Kidney (tissue), 14 donors: Measurements from ENCODE around the gene GPATCH4. TPM values are rescaled to one million over a fixed set of nuclear protein-coding genes. Genes with fewer than 3 reads are reported as not detected.

Experiments used
- DNase-seq, 5 donors: peaks; one replicate each; pipeline ENCODE4 v3.0.0-alpha.2; 2013 to 2020
- FAIRE-seq: peaks from 2 replicates; lab custom pipeline; 2012; peaks lifted over from hg19 to GRCh38; lab: Jason Lieb, UNC
- H3K27ac ChIP-seq, 2 donors: one replicate each; pipeline ENCODE4 v1.7.0; 2013; ENCODE audit warnings: low read depth in 2 of 2, low read length in 2 of 2, inconsistent platforms in 1 of 2
- H3K27me3 ChIP-seq: one replicate; pipeline ENCODE4 v1.7.1; 2013; ENCODE audit warnings: low read length, inconsistent platforms; ENCODE audit not compliant: control insufficient read depth, insufficient read depth
- H3K36me3 ChIP-seq, 3 donors: one replicate each; pipeline versions ENCODE4 v1.7.0 to v1.7.1; 2013; ENCODE audit warnings: low read length in 3 of 3, control low read depth in 1 of 3, inconsistent platforms in 1 of 3; ENCODE audit not compliant: insufficient read depth in 3 of 3, control insufficient read depth in 2 of 3
- H3K4me1 ChIP-seq, 3 donors: one replicate each; pipeline versions ENCODE4 v1.7.0 to v1.7.1; 2013; ENCODE audit warnings: low read length in 3 of 3, inconsistent platforms in 1 of 3, low read depth in 1 of 3; ENCODE audit not compliant: control insufficient read depth in 2 of 3, insufficient read depth in 2 of 3
- H3K4me3 ChIP-seq, 3 donors: one replicate each; pipeline versions ENCODE4 v1.7.0 to v1.8.1; 2013; ENCODE audit warnings: low read length in 3 of 3, control low read depth in 1 of 3, inconsistent platforms in 1 of 3
- H3K9ac ChIP-seq, 3 donors: one replicate each; pipeline versions ENCODE4 v1.7.0 to v1.7.1; 2013; ENCODE audit warnings: low read length in 3 of 3, control low read depth in 1 of 3, inconsistent platforms in 1 of 3
- H3K9me3 ChIP-seq, 3 donors: one replicate each; pipeline versions ENCODE4 v1.7.0 to v1.7.1; 2013; ENCODE audit warnings: low read length in 3 of 3, control low read depth in 1 of 3, inconsistent platforms in 1 of 3; ENCODE audit not compliant: control insufficient read depth in 2 of 3, insufficient read depth in 1 of 3
- CTCF ChIP-seq: IDR thresholded peaks from 3 replicates; pipeline ENCODE4 v1.5.1; 2012; ENCODE audit warnings: mild to moderate bottlenecking, moderate library complexity, borderline replicate concordance; ENCODE audit not compliant: insufficient read depth; ENCODE audit errors: extremely low read depth
- intact Hi-C: fragments of 100-400 bp; cut with DNase I; formaldehyde crosslinking; loops from one replicate; pipeline ENCODE4 v1.11.1; 2022
- polyA plus RNA-seq: library from polyadenylated mRNA; stranded (reverse); fragments of 350-450 nt; fragmentation: Illumina TruSeq; extraction: RNeasy Lipid Tissue Mini Kit (QIAGEN cat#74804); gene quantifications from one replicate; pipeline ENCODE4 v1.2.3, GENCODE V29; 2014; ENCODE audit warnings: low read depth, low replicate concordance; ENCODE audit not compliant: insufficient read depth
- total RNA-seq: library from RNA; stranded (reverse); fragmentation: NEBNext Ultra II Directional; extraction: Animal tissue kit (Norgen Biotek cat#: 25700); gene quantifications from one replicate; pipeline ENCODE4 v1.2.1, GENCODE V29; 2021
- donor health status: control.
- donor health status: control.
- donor health status: control.
- donor health status: control.
- donor health status: control.
- donor health status: DM: yes; HTN: yes; CAD: no.
- donor health status: Normal renal cell carcinoma (clear cell type).

The GPATCH4 gene
- total and polyA plus RNA-seq, 2 donors from 2014 or later, result 24.0 to 26.2 TPM

GRCh38 chr1:156586892-156587477 is 14.3 kb downstream of the GPATCH4 start:
- Histone ChIP-seq H3K9ac (no peak overlapping the region), H3K27ac (no peak overlapping the region), H3K9me3 (no peaks in the 10 kb centered on the region), H3K36me3 (no peaks in the 10 kb centered on the region), H3K4me3 (no peak overlapping the region), H3K27me3 (no peaks in the 10 kb centered on the region), H3K4me1 (peaks cover 0 to 5% (median 4%) of the 10 kb centered on the region in 3 donors)
- no peak for DNase-seq
- intact Hi-C loops, result no loop called here
- TF ChIP-seq CTCF, result no peak
- no peak for FAIRE-seq

GRCh38 chr1:156586323-156586722 is 15.0 kb downstream of the GPATCH4 start:
- DNase-seq, result no peak
- no peaks in the 10 kb centered on the region for H3K36me3 ChIP-seq
- H3K9ac ChIP-seq, result no peak overlapping the region
- TF ChIP-seq CTCF, result no peak
- H3K4me1 ChIP-seq, result peaks cover 0 to 5% (median 4%) of the 10 kb centered on the region in 3 donors
- no peak for FAIRE-seq
- H3K27me3 ChIP-seq, result no peaks in the 10 kb centered on the region
- no peak overlapping the region for H3K4me3 ChIP-seq
- H3K27ac ChIP-seq, result no peak overlapping the region
- intact Hi-C loops, result no loop called here
- no peaks in the 10 kb centered on the region for H3K9me3 ChIP-seq

- Histone ChIP-seq H3K4me1 (no peaks in the 10 kb centered on the region), H3K4me3 (no peak overlapping the region), H3K27ac (no peak overlapping the region), H3K36me3 (no peaks in the 10 kb centered on the region), H3K27me3 (no peaks in the 10 kb centered on the region), H3K9me3 (no peaks in the 10 kb centered on the region), H3K9ac (no peak overlapping the region)
- no peak for FAIRE-seq
- DNase-seq, result peak in 1 of 5 donors; percentile 19
- intact Hi-C loops, result no loop called here
- TF ChIP-seq CTCF, result no peak
Measured at GRCh38 chr1:156584813-156585212, 16.5 kb downstream of the GPATCH4 start.
